DMS 273 (cell line): ENCODE measurements around the gene AGBL1.

Experiments used
- DNase-seq: peaks from one replicate; lab custom pipeline; 2025; ENCODE audit not compliant: unreplicated experiment; lab: John Stamatoyannopoulos, UW

Gene AGBL1

GRCh38 chr15:86162641-86163040, 83.0 kb downstream of the AGBL1 start:
- DNase-seq = no peak

GRCh38 chr15:86163816-86164215, 84.1 kb downstream of the AGBL1 start:
- DNase-seq = peak; percentile 40

GRCh38 chr15:86164232-86164898, 84.7 kb downstream of the AGBL1 start:
- peak; percentile 13 for DNase-seq

- peak; percentile 57 for DNase-seq
These were observed 85.9 kb downstream of the AGBL1 start for GRCh38 chr15:86165265-86166211.

- no peak for DNase-seq
These were observed 88.2 kb downstream of the AGBL1 start for GRCh38 chr15:86167841-86168240.

- peak; percentile 59 for DNase-seq
These were observed 99.2 kb downstream of the AGBL1 start for GRCh38 chr15:86178845-86179244.

- DNase-seq = peak; percentile 68
These were observed 104.2 kb downstream of the AGBL1 start for GRCh38 chr15:86183596-86184491.

GRCh38 chr15:86193716-86194380, 114.2 kb downstream of the AGBL1 start:
- no peak for DNase-seq

- DNase-seq = no peak
These were observed 118.1 kb downstream of the AGBL1 start for GRCh38 chr15:86197770-86198169.

- DNase-seq = no peak
These were observed 119.9 kb downstream of the AGBL1 start for GRCh38 chr15:86199467-86200145.

- no peak for DNase-seq
These were observed 121.8 kb downstream of the AGBL1 start for GRCh38 chr15:86201313-86202008.

GRCh38 chr15:86203462-86203861, 123.8 kb downstream of the AGBL1 start:
- DNase-seq = no peak

GRCh38 chr15:86205096-86205495, 125.4 kb downstream of the AGBL1 start:
- DNase-seq = no peak

GRCh38 chr15:86213420-86213819, 133.7 kb downstream of the AGBL1 start:
- DNase-seq = peak; percentile 15

- DNase-seq = no peak
These were observed 134.2 kb downstream of the AGBL1 start for GRCh38 chr15:86213888-86214287.

- no peak for DNase-seq
These were observed 141.4 kb downstream of the AGBL1 start for GRCh38 chr15:86221119-86221518.

- no peak for DNase-seq
These were observed 149.6 kb downstream of the AGBL1 start for GRCh38 chr15:86229306-86229705.

- DNase-seq = no peak
These were observed 150.3 kb downstream of the AGBL1 start for GRCh38 chr15:86229936-86230335.
